ENCODE data around the gene HOXA4. TPM values are rescaled to one million over a fixed set of nuclear protein-coding genes. Genes with fewer than 3 reads are reported as not detected.

HOXA4 gene
- total RNA-seq, 1 experiment from 2014 or later, result 2.3 TPM

GRCh38 chr7:27111042-27111750, 19.4 kb downstream of the HOXA4 start:
- H3K4me1 ChIP-seq (ENCODE audit: insufficient read depth, low read length), result peaks cover 53% of the 10 kb centered on the region
- BruUV-seq (replicated peaks), result no TSS peak
- H3K4me3 ChIP-seq (ENCODE audit: low read length), result peak overlapping the region; percentile 99
- TF ChIP-seq EZH2phosphoT487 (IDR thresholded peaks at IDR 0.05; ENCODE audit: borderline replicate concordance, low read length) (no peak), EZH2 (IDR thresholded peaks at IDR 0.05; ENCODE audit: low read length, unreplicated experiment) (no peak), CTCF (conservative IDR thresholded peaks at IDR 0.05; ENCODE audit: low read depth, low read length) (no peak)
- intact Hi-C loops (cut with micrococcal nuclease), result no loop called here
- CTCF ChIA-PET, result interaction anchor here (0.5 to 1.3 kb wide), 4 partner anchors 12 to 467 kb away, joined by 3 to 4 read pairs (median 3); partner anchors contain the start of gene HOXA11
- no peaks in the 10 kb centered on the region for H3K9me3 ChIP-seq (ENCODE audit: low read length)
- peak overlapping the region; percentile 99 for H3K27ac ChIP-seq (ENCODE audit: low read length)
- H3K9ac ChIP-seq (ENCODE audit: low read length), result peak overlapping the region; percentile 93
- ATAC-seq (peak; percentile 35), DNase-seq (peak; percentile 85)
- H3F3A ChIP-seq (ENCODE audit: low read length, unreplicated experiment), result peaks cover 3% of the 10 kb centered on the region
- H3K36me3 ChIP-seq (ENCODE audit: low read depth, low read length), result no peaks in the 10 kb centered on the region
- peak overlapping the region; percentile 32; the same call in 1 of the 2 replicates for H2AFZ ChIP-seq (ENCODE audit: low read length)
- H3K9me2 ChIP-seq (replicated peaks; ENCODE audit: low read length), result no peaks in the 10 kb centered on the region
- peaks cover 60% of the 10 kb centered on the region for H3K79me2 ChIP-seq (ENCODE audit: low read length)
- no peaks in the 10 kb centered on the region for H4K20me1 ChIP-seq (ENCODE audit: low read length)
- H3K27me3 ChIP-seq (ENCODE audit: low read length), result no peaks in the 10 kb centered on the region
- peak overlapping the region; percentile 96 for H3K4me2 ChIP-seq (ENCODE audit: low read length)
- POLR2A ChIA-PET (ENCODE audit: unreplicated experiment), result interaction anchor here (0.6 to 0.9 kb wide), 10 partner anchors 12 to 420 kb away, joined by 3 to 6 read pairs (median 4); no protein-coding TSS in a partner anchor

- Histone ChIP-seq H4K20me1 (ENCODE audit: low read length) (no peaks in the 10 kb centered on the region), H3K9ac (ENCODE audit: low read length) (peak overlapping the region; percentile 93), H3K27me3 (ENCODE audit: low read length) (no peaks in the 10 kb centered on the region), H3K27ac (ENCODE audit: low read length) (peak overlapping the region; percentile 99), H3K4me3 (ENCODE audit: low read length) (peak overlapping the region; percentile 99), H3K9me3 (ENCODE audit: low read length) (no peaks in the 10 kb centered on the region), H3K4me2 (ENCODE audit: low read length) (peak overlapping the region; percentile 96), H3F3A (ENCODE audit: low read length, unreplicated experiment) (peaks cover under 1% of the 10 kb centered on the region), H3K79me2 (ENCODE audit: low read length) (peaks cover 52% of the 10 kb centered on the region), H3K4me1 (ENCODE audit: insufficient read depth, low read length) (peaks cover 45% of the 10 kb centered on the region), H2AFZ (ENCODE audit: low read length) (peak overlapping the region; percentile 32; the same call in 1 of the 2 replicates), H3K36me3 (ENCODE audit: low read depth, low read length) (no peaks in the 10 kb centered on the region), H3K9me2 (replicated peaks; ENCODE audit: low read length) (no peaks in the 10 kb centered on the region)
- ChIA-PET POLR2A (ENCODE audit: unreplicated experiment) (interaction anchor here (0.6 to 0.9 kb wide), 9 partner anchors 14 to 419 kb away, joined by 3 to 6 read pairs (median 3); no protein-coding TSS in a partner anchor), CTCF (interaction anchor here (0.5 to 1.3 kb wide), 4 partner anchors 11 to 467 kb away, joined by 3 to 4 read pairs (median 3); partner anchors contain the start of gene HOXA11)
- no TSS peak for BruUV-seq (replicated peaks)
- ATAC-seq (peak; percentile 41), DNase-seq (peak; percentile 94)
- intact Hi-C loops (cut with micrococcal nuclease), result loop anchor here (1.0 kb wide), 1 partner anchor 12 kb away; no protein-coding TSS in a partner anchor
- TF ChIP-seq CTCF (conservative IDR thresholded peaks at IDR 0.05; ENCODE audit: low read depth, low read length) (no peak), EZH2 (IDR thresholded peaks at IDR 0.05; ENCODE audit: low read length, unreplicated experiment) (no peak), EZH2phosphoT487 (IDR thresholded peaks at IDR 0.05; ENCODE audit: borderline replicate concordance, low read length) (no peak)
Observed at GRCh38 chr7:27110186-27111031, 20.1 kb downstream of the HOXA4 start.
